Loucy (cell line): ENCODE measurements around the gene SLC7A9.

Source experiments
- EZH2phosphoT487 ChIP-seq: fragments of 200-600 bp; IDR thresholded peaks from 2 replicates; pipeline ENCODE4 v1.6.1; 2018; ENCODE audit warnings: antibody characterized with exemption, mild to moderate bottlenecking, moderate library complexity, borderline replicate concordance
- TF ChIP-seq, protein P1 (sequence below): fragments of 200-600 bp; sonication (generic); conservative IDR thresholded peaks from 2 replicates; pipeline ENCODE4 v1.5.1; 2014; ENCODE audit warnings: mild to moderate bottlenecking, antibody characterized with exemption, low read length

DNA sequence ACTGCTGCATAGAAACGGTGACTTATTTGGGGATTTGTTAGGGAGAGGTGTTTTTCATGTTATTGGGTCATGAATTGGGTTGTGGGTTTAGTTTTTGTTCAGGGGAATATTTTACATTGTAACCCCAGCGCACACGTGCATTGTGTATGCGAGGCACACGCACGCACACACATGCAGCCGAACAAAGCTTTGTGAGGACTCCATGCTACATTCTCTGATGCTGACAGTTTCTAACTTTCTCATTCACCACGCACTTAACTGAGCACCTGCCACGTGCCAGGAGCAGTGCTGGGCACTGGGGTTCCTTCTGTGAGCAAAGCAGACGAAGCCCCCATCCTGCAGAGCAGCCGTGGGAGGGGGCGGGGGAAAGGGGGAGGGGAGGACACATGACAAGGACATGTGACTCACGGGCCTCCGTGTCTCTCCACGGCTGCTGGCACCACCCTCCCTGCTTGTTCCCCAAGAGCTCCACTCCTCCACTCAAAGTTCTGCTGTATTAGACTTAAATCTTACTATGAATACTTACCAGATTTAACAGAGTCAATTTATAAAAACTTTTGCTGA lies 55.6 kb downstream of the SLC7A9 start:
- TF ChIP-seq, protein P1, sequence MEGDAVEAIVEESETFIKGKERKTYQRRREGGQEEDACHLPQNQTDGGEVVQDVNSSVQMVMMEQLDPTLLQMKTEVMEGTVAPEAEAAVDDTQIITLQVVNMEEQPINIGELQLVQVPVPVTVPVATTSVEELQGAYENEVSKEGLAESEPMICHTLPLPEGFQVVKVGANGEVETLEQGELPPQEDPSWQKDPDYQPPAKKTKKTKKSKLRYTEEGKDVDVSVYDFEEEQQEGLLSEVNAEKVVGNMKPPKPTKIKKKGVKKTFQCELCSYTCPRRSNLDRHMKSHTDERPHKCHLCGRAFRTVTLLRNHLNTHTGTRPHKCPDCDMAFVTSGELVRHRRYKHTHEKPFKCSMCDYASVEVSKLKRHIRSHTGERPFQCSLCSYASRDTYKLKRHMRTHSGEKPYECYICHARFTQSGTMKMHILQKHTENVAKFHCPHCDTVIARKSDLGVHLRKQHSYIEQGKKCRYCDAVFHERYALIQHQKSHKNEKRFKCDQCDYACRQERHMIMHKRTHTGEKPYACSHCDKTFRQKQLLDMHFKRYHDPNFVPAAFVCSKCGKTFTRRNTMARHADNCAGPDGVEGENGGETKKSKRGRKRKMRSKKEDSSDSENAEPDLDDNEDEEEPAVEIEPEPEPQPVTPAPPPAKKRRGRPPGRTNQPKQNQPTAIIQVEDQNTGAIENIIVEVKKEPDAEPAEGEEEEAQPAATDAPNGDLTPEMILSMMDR: no peak
- no peak for TF ChIP-seq EZH2phosphoT487
